ENCODE results near the gene CST7. TPM values are rescaled to one million over a fixed set of nuclear protein-coding genes. Genes with fewer than 3 reads are reported as not detected.
A peak's percentile ranks its signal among the peaks of the same experiment; 100 is the strongest.

CST7 gene, protein sequence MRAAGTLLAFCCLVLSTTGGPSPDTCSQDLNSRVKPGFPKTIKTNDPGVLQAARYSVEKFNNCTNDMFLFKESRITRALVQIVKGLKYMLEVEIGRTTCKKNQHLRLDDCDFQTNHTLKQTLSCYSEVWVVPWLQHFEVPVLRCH
- total RNA-seq (3.7 TPM), polyA plus RNA-seq (ENCODE audit: insufficient read depth, low read depth, low replicate concordance) (1.4 TPM)
- long read RNA-seq, donor 1: 0 reads
- long read RNA-seq, donor 2: 0 reads
- long read RNA-seq, donor 3: 0 reads
- long read RNA-seq, donor 4, partial matches to known transcripts: 8 of 52 reads
- long read RNA-seq, donor 4, other reads (novel, unspliced or antisense): 44 of 52 reads
- long read RNA-seq, donor 5: 0 reads
- long read RNA-seq, donor 6: 0 reads
- long read RNA-seq, donor 7, partial matches to known transcripts: 0 of 3 reads
- long read RNA-seq, donor 7, other reads (novel, unspliced or antisense): 0 of 3 reads
- long read RNA-seq, donor 8: 0 reads
- long read RNA-seq, donor 9: 0 reads
- long read RNA-seq, donor 10: 0 reads

DNA sequence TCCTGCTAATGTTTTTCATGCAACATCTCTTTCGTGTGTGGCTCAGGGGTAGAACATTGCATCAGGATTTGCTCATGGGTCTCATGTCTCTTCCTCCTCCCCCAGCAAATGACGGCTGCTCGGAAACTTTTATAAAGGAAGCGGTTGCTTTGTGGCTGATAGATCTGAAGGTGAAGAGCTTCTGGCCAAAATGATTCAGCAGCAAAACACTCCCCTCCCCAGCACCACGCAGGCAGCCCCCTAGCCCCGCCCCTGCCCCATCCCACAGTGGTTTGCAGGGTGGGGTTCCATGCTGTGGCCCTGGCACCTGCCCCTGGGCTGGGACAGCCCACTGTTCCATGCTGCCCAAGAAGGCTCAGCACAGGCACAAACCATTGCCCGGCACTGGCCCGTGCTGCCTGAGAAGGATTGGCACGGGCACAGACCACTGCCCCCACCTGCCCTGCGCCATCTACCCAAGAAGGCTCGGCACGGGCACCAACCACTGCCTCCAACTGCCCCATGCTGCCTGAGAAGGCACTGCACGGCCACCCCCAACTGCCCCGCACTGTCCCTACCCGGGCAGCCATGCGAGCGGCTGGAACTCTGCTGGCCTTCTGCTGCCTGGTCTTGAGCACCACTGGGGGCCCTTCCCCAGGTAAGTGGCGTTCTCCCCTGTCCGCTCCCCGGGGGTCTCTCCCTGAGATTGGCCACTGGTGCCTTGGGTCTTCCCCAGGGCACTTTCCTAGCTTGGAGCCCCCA is at the start of gene CST7:
Gene CST7 (plus strand): TSS at position 331 of the 741 bp plus-strand sequence. CDS start 237 bp downstream, at position 568.
- intact Hi-C loops (cut with DNase I): no loop called here
- DNase-seq (peak in 2 of 5 donors; percentile 23 to 86), FAIRE-seq (no peak)
- Histone ChIP-seq H3K27me3 (ENCODE audit: control insufficient read depth, insufficient read depth, low read length) (no peaks in the 10 kb centered on the region), H3K4me3 (ENCODE audit: low read length in 3 of 3) (no peak within 1 kb of the TSS), H3K27ac (ENCODE audit: low read depth in 2 of 2, low read length in 2 of 2) (no peak within 1 kb of the TSS), H3K9ac (ENCODE audit: low read length in 3 of 3) (no peak within 1 kb of the TSS), H3K4me1 (ENCODE audit: control insufficient read depth in 2 of 3, insufficient read depth in 2 of 3, low read depth in 1 of 3, low read length in 3 of 3) (no peaks in the 10 kb centered on the region), H3K9me3 (ENCODE audit: control insufficient read depth in 2 of 3, insufficient read depth in 1 of 3, low read length in 3 of 3) (no peaks in the 10 kb centered on the region), H3K36me3 (ENCODE audit: control insufficient read depth in 2 of 3, insufficient read depth in 3 of 3, low read length in 3 of 3) (no peaks in the 10 kb centered on the region)
- TF ChIP-seq, protein P1, sequence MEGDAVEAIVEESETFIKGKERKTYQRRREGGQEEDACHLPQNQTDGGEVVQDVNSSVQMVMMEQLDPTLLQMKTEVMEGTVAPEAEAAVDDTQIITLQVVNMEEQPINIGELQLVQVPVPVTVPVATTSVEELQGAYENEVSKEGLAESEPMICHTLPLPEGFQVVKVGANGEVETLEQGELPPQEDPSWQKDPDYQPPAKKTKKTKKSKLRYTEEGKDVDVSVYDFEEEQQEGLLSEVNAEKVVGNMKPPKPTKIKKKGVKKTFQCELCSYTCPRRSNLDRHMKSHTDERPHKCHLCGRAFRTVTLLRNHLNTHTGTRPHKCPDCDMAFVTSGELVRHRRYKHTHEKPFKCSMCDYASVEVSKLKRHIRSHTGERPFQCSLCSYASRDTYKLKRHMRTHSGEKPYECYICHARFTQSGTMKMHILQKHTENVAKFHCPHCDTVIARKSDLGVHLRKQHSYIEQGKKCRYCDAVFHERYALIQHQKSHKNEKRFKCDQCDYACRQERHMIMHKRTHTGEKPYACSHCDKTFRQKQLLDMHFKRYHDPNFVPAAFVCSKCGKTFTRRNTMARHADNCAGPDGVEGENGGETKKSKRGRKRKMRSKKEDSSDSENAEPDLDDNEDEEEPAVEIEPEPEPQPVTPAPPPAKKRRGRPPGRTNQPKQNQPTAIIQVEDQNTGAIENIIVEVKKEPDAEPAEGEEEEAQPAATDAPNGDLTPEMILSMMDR (IDR thresholded peaks at IDR 0.05; ENCODE audit: borderline replicate concordance, extremely low read depth, insufficient read depth): no peak

GRCh38 chr20:24906806-24907205 is 42.3 kb upstream of the CST7 start:
- no peak for FAIRE-seq
- TF ChIP-seq, protein P1 (IDR thresholded peaks at IDR 0.05; ENCODE audit: borderline replicate concordance, extremely low read depth, insufficient read depth): no peak

DNA sequence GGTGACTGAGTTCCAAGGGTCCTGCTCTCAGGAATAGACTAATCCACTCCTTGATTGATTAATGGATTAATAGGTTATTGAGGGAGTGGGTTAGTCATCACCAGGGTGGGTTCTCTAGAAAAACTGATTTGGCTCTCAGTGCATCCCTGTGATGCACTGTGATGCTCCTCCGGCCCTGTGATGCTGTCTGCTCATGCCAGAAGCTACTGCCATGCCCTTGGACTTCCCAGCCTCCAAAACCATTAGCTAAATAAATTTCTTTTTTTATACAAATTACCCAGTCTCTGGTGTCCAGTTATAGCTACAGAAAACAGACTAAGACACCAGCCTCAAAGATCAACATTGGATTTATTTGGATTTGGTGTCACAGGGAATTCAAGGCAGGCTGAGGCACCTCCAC is 40.4 kb upstream of the CST7 start:
- H3K9me3 ChIP-seq (ENCODE audit: control insufficient read depth in 2 of 3, insufficient read depth in 1 of 3, low read length in 3 of 3): peaks cover 0 to 8% (median 5%) of the 10 kb centered on the region in 3 donors
- H3K27me3 ChIP-seq (ENCODE audit: control insufficient read depth, insufficient read depth, low read length): no peaks in the 10 kb centered on the region
- intact Hi-C loops (cut with DNase I): no loop called here
- no peaks in the 10 kb centered on the region for H3K4me1 ChIP-seq (ENCODE audit: control insufficient read depth in 2 of 3, insufficient read depth in 2 of 3, low read depth in 1 of 3, low read length in 3 of 3)
- FAIRE-seq: no peak
- H3K27ac ChIP-seq (ENCODE audit: low read depth in 2 of 2, low read length in 2 of 2): no peak overlapping the region
- H3K4me3 ChIP-seq (ENCODE audit: low read length in 3 of 3): no peak overlapping the region
- no peak overlapping the region for H3K9ac ChIP-seq (ENCODE audit: low read length in 3 of 3)
- DNase-seq: no peak
- TF ChIP-seq, protein P1 (IDR thresholded peaks at IDR 0.05; ENCODE audit: borderline replicate concordance, extremely low read depth, insufficient read depth): no peak
- H3K36me3 ChIP-seq (ENCODE audit: control insufficient read depth in 2 of 3, insufficient read depth in 3 of 3, low read length in 3 of 3): no peaks in the 10 kb centered on the region

More at GRCh38 chr20:24906806-24907205, 42.3 kb upstream of the CST7 start:
- peaks cover 0 to 8% (median 5%) of the 10 kb centered on the region in 3 donors for H3K9me3 ChIP-seq (ENCODE audit: control insufficient read depth in 2 of 3, insufficient read depth in 1 of 3, low read length in 3 of 3)
- no peaks in the 10 kb centered on the region for H3K27me3 ChIP-seq (ENCODE audit: control insufficient read depth, insufficient read depth, low read length)
- no peaks in the 10 kb centered on the region for H3K36me3 ChIP-seq (ENCODE audit: control insufficient read depth in 2 of 3, insufficient read depth in 3 of 3, low read length in 3 of 3)
- no peak overlapping the region for H3K9ac ChIP-seq (ENCODE audit: low read length in 3 of 3)
- H3K27ac ChIP-seq (ENCODE audit: low read depth in 2 of 2, low read length in 2 of 2): no peak overlapping the region
- DNase-seq: no peak
- H3K4me1 ChIP-seq (ENCODE audit: control insufficient read depth in 2 of 3, insufficient read depth in 2 of 3, low read depth in 1 of 3, low read length in 3 of 3): no peaks in the 10 kb centered on the region
- no peak overlapping the region for H3K4me3 ChIP-seq (ENCODE audit: low read length in 3 of 3)
- intact Hi-C loops (cut with DNase I): no loop called here
